Measurements from ENCODE around the gene MET. TPM values are rescaled to one million over a fixed set of nuclear protein-coding genes. Genes with fewer than 3 reads are reported as not detected.
"Not testable (repeated sequence)": the region's sequence is repeated elsewhere in the genome, so short reads cannot be mapped to it uniquely, and the experiment has no call there.

Gene MET
- total RNA-seq, 1 experiment from 2014 or later, result 80.5 TPM

DNA sequence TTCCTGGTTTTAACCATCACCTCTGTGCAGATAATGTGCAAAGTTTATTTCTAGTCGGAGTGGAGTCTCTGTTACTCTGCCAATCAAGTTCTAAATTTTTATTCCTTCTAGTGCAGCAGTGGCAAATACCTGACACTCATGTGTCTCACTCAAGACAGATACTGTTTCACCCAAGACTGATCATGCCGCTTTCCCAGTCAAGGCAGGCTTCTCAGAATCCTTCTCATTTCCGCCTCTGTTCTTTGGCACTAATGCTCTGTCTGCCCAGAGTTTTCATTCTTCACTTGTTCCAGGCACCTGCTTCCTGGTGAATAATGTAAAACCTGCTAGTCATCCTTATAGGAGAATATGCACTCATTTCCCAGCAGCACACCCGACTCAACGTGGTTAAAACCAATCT is 24.7 kb downstream of the MET start:
- no peak for DNase-seq (ENCODE audit: extremely low read depth, low read depth)

- no peak for DNase-seq (ENCODE audit: extremely low read depth, low read depth)
These were observed 25.2 kb downstream of the MET start for GRCh38 chr7:116697152-116697551.

GRCh38 chr7:116697761-116698160 is 25.8 kb downstream of the MET start:
- no peak for DNase-seq (ENCODE audit: extremely low read depth, low read depth)

DNA sequence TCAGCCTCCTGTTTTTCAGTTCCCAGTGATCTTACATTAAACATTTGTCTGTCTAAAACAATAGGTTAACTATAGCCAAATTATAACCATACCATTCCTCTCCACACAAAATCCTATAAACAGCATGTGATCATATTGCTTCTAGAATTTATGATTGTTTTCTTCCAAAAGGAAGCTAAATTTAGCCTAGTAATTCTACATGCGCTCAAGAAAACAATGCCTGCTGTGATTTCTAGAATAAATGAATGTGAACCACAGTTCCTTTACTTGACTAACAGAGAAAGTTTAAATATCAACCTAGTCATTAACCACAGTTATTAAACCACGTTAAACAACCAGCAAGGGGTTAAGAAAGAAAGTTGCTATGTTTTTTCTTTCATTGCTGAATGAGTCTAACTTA is 26.4 kb downstream of the MET start:
- no peak for DNase-seq (ENCODE audit: extremely low read depth, low read depth)

GRCh38 chr7:116698930-116699721 is 27.1 kb downstream of the MET start:
- DNase-seq (ENCODE audit: extremely low read depth, low read depth), result no peak

DNA sequence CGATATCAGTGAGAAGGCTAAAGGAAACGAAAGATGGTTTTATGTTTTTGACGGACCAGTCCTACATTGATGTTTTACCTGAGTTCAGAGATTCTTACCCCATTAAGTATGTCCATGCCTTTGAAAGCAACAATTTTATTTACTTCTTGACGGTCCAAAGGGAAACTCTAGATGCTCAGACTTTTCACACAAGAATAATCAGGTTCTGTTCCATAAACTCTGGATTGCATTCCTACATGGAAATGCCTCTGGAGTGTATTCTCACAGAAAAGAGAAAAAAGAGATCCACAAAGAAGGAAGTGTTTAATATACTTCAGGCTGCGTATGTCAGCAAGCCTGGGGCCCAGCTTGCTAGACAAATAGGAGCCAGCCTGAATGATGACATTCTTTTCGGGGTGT is 27.7 kb downstream of the MET start:
- DNase-seq (ENCODE audit: extremely low read depth, low read depth), result no peak

DNA sequence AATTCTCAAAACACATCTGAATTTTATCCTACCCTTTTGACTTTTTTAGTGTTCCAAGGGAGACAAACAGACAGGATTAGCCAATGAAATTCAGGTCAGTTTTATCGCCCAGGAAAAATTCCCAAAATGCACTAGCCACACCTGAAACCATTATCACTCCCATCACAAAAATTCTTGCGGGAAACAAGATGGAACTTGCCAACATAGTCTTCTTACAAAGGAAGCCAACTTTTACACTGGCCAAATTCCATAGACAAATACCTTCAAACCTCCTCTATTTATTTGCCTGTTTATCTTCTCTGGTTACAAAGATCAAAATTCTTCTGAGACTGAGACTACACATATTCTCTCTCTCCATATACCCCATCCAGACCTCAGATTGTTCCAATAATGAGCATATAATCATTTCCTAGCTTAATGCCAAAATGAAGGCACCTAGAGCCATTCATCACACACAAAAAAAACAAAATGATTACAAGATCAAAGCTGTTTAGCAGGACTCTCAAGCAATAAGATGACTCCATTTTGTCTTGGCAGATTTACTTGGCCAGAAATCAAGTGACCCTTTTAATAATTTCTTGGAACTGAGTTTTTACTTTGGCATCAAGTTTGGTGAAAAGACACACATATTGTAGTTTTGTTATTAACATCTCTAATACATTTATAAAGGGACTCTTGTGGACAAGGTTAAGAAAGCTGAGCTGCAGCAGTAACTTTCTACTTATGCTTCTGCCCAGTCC is 30.2 kb downstream of the MET start:
- no peak for DNase-seq (ENCODE audit: extremely low read depth, low read depth)

GRCh38 chr7:116704650-116705228 is 32.7 kb downstream of the MET start:
- DNase-seq (ENCODE audit: extremely low read depth, low read depth), result no peak

DNA sequence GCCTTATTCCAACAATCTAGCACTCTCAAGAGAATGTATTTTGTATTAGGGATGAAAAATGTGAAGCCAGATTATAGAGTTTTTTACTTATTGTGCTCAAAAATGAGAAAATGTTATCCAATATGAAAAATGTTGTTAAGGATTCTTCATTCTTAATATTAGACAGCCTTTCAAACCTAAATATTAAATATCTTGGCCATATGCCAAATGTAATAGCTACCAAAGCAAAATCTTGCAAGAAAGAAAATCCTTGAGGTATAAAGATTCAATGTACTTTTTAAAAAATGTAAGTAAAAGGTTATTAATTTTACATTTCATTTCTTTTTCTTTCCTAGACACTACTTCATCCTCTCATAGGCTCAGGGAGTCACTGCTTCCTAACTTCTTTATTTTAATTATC is 33.4 kb downstream of the MET start:
- DNase-seq (ENCODE audit: extremely low read depth, low read depth), result no peak

DNA sequence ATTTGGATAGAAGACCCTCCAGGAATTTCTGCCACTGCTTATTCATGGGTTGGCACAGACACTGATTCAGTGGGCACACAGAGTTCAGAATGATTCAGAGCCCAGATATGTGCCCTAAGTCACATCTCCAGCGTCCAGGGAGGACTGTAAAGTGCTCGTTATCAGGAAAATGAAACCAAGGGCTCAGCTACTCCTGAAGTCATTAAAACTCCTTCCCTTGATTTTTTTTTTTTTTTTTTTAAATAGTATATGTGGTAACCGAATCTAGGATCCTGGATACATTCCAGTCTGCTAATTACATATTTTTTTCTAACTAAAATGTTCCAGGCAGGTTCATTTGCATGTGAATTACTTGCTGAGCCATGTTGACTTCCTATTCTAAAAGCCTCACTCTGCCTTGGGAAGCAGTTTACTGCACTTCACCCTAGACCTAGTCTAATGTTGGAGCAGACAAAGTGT is 34.7 kb downstream of the MET start:
- DNase-seq (ENCODE audit: extremely low read depth, low read depth), result peak; percentile 71

DNA sequence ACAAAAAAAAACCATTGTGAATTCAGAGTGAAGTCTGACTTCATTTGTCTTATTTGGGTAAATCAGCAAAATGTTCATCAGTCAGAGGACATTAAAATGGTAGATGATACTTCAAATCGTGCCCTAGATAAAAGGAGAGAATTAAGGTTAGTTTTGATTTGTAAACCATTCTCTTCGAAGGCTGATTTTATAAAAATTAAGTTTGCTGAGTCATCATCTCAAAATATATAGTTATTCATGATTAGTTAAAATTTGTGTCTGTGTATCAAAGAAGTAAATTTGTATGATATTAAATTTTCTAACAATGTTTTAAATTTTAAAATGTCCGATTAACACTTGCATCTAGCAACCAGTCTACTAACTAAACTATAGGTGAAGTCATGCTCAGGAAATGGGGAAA is 35.3 kb downstream of the MET start:
- no peak for DNase-seq (ENCODE audit: extremely low read depth, low read depth)

DNA sequence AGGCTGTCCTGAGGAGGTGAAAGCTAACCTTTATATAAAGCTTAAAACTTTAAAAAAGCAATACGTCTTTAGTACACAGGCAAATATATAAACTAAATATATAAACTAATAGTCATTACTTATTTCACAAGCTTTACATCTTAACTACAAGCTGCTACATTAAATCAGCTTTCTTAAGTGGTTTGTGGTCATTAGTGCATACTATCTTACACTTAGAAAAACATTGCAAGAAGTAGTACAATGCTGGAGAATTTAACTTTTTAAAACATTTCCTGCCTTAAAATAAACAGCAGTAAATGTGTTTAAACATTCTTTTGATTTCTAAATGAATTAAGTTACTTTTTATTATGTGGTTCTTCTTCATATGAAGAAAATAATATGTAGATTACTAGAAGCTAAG is 36.3 kb downstream of the MET start:
- DNase-seq (ENCODE audit: extremely low read depth, low read depth), result no peak

GRCh38 chr7:116708861-116709260 is 36.9 kb downstream of the MET start:
- DNase-seq (ENCODE audit: extremely low read depth, low read depth), result no peak

DNA sequence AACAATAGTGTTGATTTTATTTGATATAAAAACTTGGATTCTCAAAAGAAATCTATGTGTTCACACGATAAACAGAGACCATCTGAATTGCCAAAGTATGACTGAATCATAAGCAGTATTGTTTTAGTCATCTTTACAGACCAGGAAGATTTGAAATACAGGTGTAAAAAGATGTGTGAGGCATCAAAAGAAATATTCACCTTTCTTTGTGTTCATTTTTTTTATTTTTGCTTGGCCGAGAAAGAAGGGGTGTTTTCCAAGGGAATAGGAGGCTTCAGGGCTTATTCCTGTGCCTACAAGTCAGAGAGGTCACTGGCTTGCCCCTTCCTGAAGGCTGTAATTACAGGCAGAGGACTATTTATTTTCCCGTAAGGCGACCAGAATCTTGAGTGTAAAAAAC is 37.3 kb downstream of the MET start:
- DNase-seq (ENCODE audit: extremely low read depth, low read depth), result no peak

GRCh38 chr7:116710764-116711452 is 38.9 kb downstream of the MET start:
- DNase-seq (ENCODE audit: extremely low read depth, low read depth), result no peak

GRCh38 chr7:116711790-116712189 is 39.8 kb downstream of the MET start:
- DNase-seq (ENCODE audit: extremely low read depth, low read depth), result no peak

- DNase-seq (ENCODE audit: extremely low read depth, low read depth), result no peak
These were observed 41.5 kb downstream of the MET start for GRCh38 chr7:116713500-116713899.

GRCh38 chr7:116713918-116714317 is 41.9 kb downstream of the MET start:
- DNase-seq (ENCODE audit: extremely low read depth, low read depth), result no peak

GRCh38 chr7:116715077-116715476 is 43.1 kb downstream of the MET start:
- DNase-seq (ENCODE audit: extremely low read depth, low read depth), result no peak

GRCh38 chr7:116717137-116717536 is 45.1 kb downstream of the MET start:
- no peak for DNase-seq (ENCODE audit: extremely low read depth, low read depth)

DNA sequence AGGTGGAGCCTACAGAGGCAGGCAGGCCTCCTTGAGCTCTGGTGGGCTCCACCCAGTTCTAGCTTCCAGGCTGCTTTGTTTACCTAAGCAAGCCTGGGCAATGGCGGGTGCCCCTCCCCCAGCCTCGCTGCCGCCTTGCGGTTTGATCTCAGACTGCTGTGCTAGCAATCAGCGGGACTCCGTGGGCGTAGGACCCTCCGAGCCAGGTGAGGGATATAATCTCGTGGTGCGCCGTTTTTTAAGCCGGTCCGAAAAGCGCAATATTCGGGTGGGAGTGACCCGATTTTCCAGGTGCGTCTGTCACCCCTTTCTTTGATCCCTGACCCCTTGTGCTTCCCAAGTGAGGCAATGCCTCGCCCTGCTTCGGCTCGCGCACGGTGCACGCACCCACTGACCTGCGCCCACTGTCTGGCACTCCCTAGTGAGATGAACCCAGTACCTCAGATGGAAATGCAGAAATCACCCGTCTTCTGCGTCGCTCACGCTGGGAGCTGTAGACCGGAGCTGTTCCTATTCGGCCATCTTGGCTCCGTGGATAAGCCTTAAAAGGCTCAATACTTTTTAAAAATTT is 52.0 kb downstream of the MET start:
- DNase-seq (ENCODE audit: extremely low read depth, low read depth), result not testable (repeated sequence)
